Omental fat pad (tissue), 4 donors: ENCODE data around the gene TTC19. TPM values are rescaled to one million over a fixed set of nuclear protein-coding genes. Genes with fewer than 3 reads are reported as not detected.

Source experiments
- ATAC-seq: fragments of 150-250 bp; one replicate; pipeline ENCODE4 v1.9.1; 2016; ENCODE audit warnings: mild to moderate bottlenecking, moderate library complexity; ENCODE audit not compliant: low FRiP score
- DNase-seq: peaks from one replicate; pipeline ENCODE4 v3.0.0-alpha.2; 2019; ENCODE audit warnings: low spot score
- total RNA-seq, 4 donors: library from RNA; depleted of rRNA; stranded (reverse); fragments of >200 nt; gene quantifications; one replicate each; pipeline ENCODE4 v1.1.0, GENCODE V29; 2016
- TF ChIP-seq, protein P1 (sequence below), 3 donors: fragments of 450-650 bp; IDR thresholded peaks; one replicate each; pipeline ENCODE4 v1.5.1; 2016 to 2017; ENCODE audit warnings: antibody characterized with exemption in 3 of 3, mild to moderate bottlenecking in 3 of 3, moderate library complexity in 2 of 3

Gene TTC19
- total RNA-seq, 4 donors from 2014 or later = 42.4 to 72.7 (median 56.8) TPM

DNA sequence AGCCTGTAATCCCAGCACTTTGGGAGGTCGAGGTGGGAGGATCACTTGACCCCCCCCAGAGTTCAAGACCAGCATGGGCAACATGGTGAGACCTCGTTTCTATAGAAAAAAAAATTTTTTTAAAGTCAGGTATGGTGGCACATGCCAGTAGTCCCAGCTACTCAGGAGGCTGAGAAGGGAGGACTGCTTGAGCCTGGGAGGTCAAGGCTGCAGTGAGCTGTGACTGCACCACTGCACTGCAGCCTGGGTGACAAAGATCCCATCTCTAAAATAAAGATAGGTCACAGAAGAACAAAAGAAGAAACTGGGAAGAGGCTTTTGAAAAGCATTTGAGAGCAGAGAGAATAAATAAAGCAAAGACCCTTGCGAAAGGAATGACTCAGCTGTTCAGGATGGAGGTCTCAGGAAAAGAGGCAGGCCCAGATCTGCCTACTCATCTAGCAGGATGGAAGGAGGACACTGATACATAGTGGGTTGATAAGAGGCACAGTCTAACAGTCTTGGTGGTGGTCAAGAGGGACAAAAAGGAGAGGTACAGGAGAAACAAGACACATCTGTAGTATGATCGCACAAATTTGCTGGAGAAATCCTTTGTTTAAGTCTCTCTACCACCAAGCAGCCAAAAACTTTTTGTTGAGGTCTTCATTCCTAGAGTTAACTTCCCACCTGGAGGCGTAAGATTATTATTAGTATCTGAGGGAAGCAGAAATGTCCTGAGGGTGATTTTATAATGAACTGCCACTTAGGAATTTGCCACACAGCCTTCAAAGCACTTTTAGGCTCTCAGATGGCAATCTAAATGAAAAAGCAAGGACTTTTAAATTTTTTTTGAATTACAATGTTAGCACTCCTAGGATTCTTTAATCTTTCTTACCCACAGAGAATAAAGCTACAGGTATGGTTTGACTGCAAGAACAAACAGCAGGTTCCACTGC is 17.7 kb upstream of the TTC19 start:
- ATAC-seq (peak; percentile 23), DNase-seq (no peak)
- TF ChIP-seq, protein P1, sequence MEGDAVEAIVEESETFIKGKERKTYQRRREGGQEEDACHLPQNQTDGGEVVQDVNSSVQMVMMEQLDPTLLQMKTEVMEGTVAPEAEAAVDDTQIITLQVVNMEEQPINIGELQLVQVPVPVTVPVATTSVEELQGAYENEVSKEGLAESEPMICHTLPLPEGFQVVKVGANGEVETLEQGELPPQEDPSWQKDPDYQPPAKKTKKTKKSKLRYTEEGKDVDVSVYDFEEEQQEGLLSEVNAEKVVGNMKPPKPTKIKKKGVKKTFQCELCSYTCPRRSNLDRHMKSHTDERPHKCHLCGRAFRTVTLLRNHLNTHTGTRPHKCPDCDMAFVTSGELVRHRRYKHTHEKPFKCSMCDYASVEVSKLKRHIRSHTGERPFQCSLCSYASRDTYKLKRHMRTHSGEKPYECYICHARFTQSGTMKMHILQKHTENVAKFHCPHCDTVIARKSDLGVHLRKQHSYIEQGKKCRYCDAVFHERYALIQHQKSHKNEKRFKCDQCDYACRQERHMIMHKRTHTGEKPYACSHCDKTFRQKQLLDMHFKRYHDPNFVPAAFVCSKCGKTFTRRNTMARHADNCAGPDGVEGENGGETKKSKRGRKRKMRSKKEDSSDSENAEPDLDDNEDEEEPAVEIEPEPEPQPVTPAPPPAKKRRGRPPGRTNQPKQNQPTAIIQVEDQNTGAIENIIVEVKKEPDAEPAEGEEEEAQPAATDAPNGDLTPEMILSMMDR (IDR thresholded peaks at IDR 0.05) = no peak

DNA sequence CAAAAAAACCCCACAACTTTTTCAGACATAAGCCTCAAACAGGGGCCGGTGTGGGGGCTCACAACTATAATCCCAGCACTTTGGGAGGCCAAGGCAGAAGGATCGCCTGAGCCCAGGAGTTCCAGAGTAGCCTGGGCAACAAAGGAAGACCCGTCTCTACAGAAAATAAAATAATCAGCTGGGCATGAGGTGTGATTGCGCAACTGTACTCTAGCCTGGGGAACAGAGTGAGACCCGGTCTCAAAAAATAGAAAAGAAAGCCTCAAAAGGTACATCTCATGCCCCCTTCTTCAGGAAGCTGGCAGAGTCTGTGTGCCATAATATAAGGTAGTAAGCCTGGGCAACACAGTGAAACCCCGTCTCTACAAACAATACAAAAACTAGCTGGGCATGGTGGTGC is 3.3 kb upstream of the TTC19 start:
- TF ChIP-seq, protein P1 (IDR thresholded peaks at IDR 0.05) = no peak
- DNase-seq (no peak), ATAC-seq (no peak)

DNA sequence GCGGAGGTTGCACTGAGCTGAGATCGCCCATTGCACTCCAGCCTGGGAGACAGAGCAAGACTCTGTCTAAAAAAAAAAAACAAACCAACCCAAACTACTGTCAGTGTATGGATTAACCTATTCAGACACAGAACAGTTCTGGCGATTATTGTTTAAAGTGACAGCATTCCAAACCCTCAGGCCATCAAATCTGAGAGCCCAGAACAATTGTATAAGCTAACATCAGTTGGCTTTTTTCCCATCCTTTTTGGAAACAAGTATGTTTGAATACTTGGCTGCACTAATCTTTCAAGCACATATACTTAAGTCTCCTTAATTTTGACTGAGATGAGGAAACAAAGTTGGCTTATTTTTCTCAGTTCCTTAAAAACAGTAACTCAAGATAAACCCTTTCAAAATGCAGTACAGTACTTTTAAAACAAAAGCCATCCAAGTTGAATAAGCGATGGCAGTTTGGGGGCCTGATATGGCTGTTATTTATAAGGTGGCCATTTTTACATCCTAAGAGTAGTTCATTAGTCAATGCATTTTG is 1.5 kb upstream of the TTC19 start:
- ATAC-seq (no peak), DNase-seq (no peak)
- TF ChIP-seq, protein P1 (IDR thresholded peaks at IDR 0.05) = no peak

- ATAC-seq = peak; percentile 72
- TF ChIP-seq, protein P1 (IDR thresholded peaks at IDR 0.05) = no peak
- DNase-seq = no peak
These were observed 577 bp downstream of the TTC19 start for GRCh38 chr17:15999974-16000827.

DNA sequence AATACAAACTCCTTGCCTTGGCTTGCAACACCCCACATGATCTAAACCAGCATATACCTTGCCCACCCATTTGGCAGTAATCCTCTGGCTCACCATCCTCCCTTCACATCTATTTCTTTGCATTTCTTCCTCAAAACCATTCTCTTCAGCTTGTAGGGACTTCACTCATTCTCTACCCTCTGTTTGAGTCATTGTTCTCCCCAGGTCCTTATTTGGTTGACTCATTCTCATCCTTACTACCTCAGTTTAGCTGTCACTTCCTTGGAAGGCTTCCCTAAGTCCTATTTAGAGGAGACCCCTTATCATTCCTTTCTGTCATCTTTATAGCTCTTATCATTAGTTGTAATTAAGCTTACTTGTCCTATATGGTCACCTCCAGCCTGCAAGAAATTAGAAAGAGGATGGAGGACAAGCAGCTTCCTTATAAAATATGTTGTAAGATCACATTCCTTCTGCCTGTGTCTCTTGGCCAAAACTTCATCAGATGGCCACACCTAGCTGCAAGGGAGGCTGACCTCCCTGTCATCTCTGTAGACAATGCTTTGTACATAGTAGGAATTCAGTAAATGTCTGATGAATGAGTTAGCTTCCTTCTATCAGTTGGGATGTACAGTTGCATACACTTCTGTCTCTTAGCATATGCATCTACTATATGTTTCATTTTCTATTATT is 1.7 kb downstream of the TTC19 start:
- DNase-seq (no peak), ATAC-seq (no peak)
- TF ChIP-seq, protein P1 (IDR thresholded peaks at IDR 0.05) = no peak

DNA sequence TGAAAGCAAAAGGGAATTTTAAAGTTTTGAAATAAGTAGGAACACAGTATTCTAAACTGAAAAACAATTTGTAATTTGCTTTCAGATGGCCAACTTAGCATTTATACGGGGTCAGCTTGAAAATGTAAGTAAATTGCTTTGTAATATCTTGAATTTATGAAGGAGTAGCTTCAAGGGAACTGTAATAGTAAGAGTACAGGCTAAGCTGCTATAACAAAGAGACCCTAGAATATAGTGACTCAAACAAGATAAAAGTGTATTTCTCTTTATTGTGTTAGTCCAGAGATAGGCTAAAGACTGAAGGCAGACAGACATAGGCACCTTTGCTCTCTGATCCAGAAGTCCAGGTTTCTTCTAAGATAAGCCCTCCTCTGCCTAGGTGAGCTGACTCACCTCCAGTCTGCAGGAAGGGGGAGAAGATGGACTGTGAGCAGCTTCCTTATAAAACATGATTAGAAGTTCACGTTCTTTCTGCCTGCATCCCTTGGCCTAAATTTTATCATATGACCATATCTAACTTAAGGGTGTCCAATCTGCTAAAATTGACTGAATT is 3.2 kb downstream of the TTC19 start:
- TF ChIP-seq, protein P1 (IDR thresholded peaks at IDR 0.05) = no peak
- DNase-seq (no peak), ATAC-seq (no peak)
